Astrocyte (in vitro differentiated cells and primary cell): Measurements from ENCODE around the gene SLC27A4.

Experiments
- EZH2 ChIP-seq: IDR thresholded peaks from 2 replicates; pipeline ENCODE4 v1.6.1; 2012; ENCODE audit warnings: mild to moderate bottlenecking, low read length, inconsistent platforms; ENCODE audit not compliant: insufficient read depth
- TF ChIP-seq, protein P1 (sequence below): IDR thresholded peaks from 2 replicates; pipeline ENCODE4 v1.5.1; 2011; ENCODE audit warnings: low read depth, mild to moderate bottlenecking, inconsistent platforms, low read length, moderate library complexity; ENCODE audit not compliant: insufficient read depth

DNA sequence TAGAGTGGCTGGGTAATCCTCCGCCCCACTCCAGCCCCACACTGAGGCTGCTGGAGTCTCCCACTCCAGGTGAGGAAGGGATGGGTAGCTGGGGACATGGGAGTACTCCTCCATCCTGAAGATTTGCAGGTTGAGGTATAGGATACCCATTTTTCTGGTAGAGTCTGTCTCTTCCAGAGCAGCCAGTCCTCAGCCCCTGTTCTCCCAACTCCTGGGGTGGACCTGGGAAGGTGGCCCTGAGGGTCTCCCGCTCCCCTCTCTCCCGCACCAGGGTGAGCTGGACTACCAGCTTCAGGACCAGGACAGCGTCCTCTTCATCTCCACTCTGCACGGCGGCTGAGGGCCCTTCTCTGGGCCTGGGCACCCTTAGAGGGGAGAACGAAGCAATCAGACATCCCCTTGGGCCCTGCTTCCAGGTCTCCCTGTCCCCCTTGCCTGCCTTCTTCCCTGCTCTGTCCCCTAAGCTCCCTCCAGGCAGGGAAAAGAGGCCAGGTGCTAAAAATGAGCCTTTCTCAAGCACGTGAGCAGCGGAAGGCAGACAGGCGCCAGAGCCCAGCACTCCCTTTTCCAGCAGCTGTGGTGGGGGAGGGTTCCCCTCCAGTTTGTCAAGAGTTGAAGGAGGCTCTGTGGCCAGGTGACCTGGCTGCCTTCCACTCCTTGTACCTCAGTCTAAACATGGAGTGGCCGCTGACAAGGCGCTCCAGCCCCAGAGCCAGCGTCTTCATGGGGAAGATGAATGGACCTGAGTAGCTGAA lies 49.2 kb downstream of the SLC27A4 start:
- TF ChIP-seq, protein P1, sequence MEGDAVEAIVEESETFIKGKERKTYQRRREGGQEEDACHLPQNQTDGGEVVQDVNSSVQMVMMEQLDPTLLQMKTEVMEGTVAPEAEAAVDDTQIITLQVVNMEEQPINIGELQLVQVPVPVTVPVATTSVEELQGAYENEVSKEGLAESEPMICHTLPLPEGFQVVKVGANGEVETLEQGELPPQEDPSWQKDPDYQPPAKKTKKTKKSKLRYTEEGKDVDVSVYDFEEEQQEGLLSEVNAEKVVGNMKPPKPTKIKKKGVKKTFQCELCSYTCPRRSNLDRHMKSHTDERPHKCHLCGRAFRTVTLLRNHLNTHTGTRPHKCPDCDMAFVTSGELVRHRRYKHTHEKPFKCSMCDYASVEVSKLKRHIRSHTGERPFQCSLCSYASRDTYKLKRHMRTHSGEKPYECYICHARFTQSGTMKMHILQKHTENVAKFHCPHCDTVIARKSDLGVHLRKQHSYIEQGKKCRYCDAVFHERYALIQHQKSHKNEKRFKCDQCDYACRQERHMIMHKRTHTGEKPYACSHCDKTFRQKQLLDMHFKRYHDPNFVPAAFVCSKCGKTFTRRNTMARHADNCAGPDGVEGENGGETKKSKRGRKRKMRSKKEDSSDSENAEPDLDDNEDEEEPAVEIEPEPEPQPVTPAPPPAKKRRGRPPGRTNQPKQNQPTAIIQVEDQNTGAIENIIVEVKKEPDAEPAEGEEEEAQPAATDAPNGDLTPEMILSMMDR = no peak
- TF ChIP-seq EZH2 = no peak
